ENCODE data around the gene FAM167B. TPM values are rescaled to one million over a fixed set of nuclear protein-coding genes. Genes with fewer than 3 reads are reported as not detected.

The FAM167B gene
- polyA plus RNA-seq, 1 of the 3 experiments (the other 2 are of a cell fraction), result 1.2 TPM

DNA sequence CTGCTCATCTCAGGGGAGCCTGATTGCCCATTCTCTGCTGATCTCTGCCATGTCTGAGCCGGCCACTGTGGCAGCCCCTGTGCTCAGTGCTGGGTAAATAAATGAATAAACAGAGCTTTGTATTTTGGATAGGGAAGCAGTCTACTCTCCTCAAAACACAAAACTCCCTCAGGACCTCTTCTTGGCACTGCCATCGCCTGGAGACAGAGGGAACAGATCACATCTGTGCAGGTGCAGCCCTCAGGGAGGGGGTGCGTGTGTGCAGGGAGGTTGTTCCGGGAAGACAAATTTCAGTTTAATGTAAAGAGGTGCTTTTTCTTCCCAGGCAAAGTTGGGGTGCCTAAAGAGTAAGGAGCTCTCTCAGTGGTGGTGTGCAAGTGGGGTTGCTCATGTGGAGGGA is 7.7 kb upstream of the FAM167B start:
- DNase-seq, result no peak
- Histone ChIP-seq H3F3A (replicated peaks; ENCODE audit: insufficient read depth) (peaks cover 33% of the 10 kb centered on the region), H4K20me1 (ENCODE audit: insufficient read depth) (no peaks in the 10 kb centered on the region), H3K4me1 (ENCODE audit: control insufficient read depth in 1 of 2, insufficient read depth in 2 of 2, low read depth in 1 of 2, low read length in 1 of 2) (peaks cover 12 to 13% of the 10 kb centered on the region in 2 experiments; a peak in 2 of 4 replicates), H3K9me3 (no peaks in the 10 kb centered on the region), H3K27ac (ENCODE audit: low read depth in 2 of 2, low read length in 1 of 2) (no peak overlapping the region), H2AFZ (ENCODE audit: low read depth) (no peak overlapping the region), H3K27me3 (ENCODE audit: insufficient read depth) (no peaks in the 10 kb centered on the region), H3K9me2 (no peaks in the 10 kb centered on the region), H3K9ac (no peak overlapping the region), H3K4me2 (no peak overlapping the region), H3K4me3 (ENCODE audit: low read depth in 2 of 2, low read length in 1 of 2) (no peak overlapping the region), H3K36me3 (replicated peaks in 1 of 2; ENCODE audit: control insufficient read depth in 1 of 2, insufficient read depth in 2 of 2, low read length in 1 of 2) (no peaks in the 10 kb centered on the region), H3K79me2 (ENCODE audit: insufficient read depth) (no peaks in the 10 kb centered on the region)
- ChIA-PET POLR2A (interaction anchor here (0.6 to 1.5 kb wide), 2 partner anchors 10 to 37 kb away, joined by 3 to 5 read pairs; no protein-coding TSS in a partner anchor), CTCF (interaction anchor here (1.4 to 3.7 kb wide), 7 partner anchors 9 to 53 kb away, joined by 4 to 24 read pairs (median 10); partner anchors contain the start of genes EIF3I, FAM167B, HDAC1 and TMEM234)
- no peak for TF ChIP-seq FOXM1 (IDR thresholded peaks at IDR 0.05; ENCODE audit: low read depth)
- no peak for TF ChIP-seq GATA2 (CRISPR knock-in tag; IDR thresholded peaks at IDR 0.05)
- TF ChIP-seq ELF1 (IDR thresholded peaks at IDR 0.05), result no peak
- TF ChIP-seq RCOR1 (IDR thresholded peaks at IDR 0.05; ENCODE audit: low read length), result no peak
- no peak for TF ChIP-seq POLR2AphosphoS5 (IDR thresholded peaks at IDR 0.05; ENCODE audit: low read depth, low read length)
- TF ChIP-seq SIN3A (IDR thresholded peaks at IDR 0.05; ENCODE audit: borderline replicate concordance, low read depth, low read length), result no peak
- no peak for TF ChIP-seq MEF2A (IDR thresholded peaks at IDR 0.05; ENCODE audit: borderline replicate concordance, low read depth)
- TF ChIP-seq MXI1 (IDR thresholded peaks at IDR 0.05; ENCODE audit: low read depth, low read length), result no peak
- TF ChIP-seq TCF12 (IDR thresholded peaks at IDR 0.05), result no peak
- TF ChIP-seq, protein P1, sequence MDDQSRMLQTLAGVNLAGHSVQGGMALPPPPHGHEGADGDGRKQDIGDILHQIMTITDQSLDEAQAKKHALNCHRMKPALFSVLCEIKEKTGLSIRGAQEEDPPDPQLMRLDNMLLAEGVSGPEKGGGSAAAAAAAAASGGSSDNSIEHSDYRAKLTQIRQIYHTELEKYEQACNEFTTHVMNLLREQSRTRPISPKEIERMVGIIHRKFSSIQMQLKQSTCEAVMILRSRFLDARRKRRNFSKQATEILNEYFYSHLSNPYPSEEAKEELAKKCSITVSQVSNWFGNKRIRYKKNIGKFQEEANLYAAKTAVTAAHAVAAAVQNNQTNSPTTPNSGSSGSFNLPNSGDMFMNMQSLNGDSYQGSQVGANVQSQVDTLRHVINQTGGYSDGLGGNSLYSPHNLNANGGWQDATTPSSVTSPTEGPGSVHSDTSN (IDR thresholded peaks at IDR 0.05), result no peak
- TF ChIP-seq, protein P2, sequence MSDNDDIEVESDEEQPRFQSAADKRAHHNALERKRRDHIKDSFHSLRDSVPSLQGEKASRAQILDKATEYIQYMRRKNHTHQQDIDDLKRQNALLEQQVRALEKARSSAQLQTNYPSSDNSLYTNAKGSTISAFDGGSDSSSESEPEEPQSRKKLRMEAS (IDR thresholded peaks at IDR 0.05; ENCODE audit: low read depth), result no peak
- TF ChIP-seq EP300 (IDR thresholded peaks at IDR 0.05; ENCODE audit: borderline replicate concordance in 1 of 2, low read depth in 1 of 2, low read length in 1 of 2), result no peak
- TF ChIP-seq, protein P3, sequence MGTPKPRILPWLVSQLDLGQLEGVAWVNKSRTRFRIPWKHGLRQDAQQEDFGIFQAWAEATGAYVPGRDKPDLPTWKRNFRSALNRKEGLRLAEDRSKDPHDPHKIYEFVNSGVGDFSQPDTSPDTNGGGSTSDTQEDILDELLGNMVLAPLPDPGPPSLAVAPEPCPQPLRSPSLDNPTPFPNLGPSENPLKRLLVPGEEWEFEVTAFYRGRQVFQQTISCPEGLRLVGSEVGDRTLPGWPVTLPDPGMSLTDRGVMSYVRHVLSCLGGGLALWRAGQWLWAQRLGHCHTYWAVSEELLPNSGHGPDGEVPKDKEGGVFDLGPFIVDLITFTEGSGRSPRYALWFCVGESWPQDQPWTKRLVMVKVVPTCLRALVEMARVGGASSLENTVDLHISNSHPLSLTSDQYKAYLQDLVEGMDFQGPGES (IDR thresholded peaks at IDR 0.05; ENCODE audit: low read depth, low read length), result no peak
- TF ChIP-seq, protein P4, sequence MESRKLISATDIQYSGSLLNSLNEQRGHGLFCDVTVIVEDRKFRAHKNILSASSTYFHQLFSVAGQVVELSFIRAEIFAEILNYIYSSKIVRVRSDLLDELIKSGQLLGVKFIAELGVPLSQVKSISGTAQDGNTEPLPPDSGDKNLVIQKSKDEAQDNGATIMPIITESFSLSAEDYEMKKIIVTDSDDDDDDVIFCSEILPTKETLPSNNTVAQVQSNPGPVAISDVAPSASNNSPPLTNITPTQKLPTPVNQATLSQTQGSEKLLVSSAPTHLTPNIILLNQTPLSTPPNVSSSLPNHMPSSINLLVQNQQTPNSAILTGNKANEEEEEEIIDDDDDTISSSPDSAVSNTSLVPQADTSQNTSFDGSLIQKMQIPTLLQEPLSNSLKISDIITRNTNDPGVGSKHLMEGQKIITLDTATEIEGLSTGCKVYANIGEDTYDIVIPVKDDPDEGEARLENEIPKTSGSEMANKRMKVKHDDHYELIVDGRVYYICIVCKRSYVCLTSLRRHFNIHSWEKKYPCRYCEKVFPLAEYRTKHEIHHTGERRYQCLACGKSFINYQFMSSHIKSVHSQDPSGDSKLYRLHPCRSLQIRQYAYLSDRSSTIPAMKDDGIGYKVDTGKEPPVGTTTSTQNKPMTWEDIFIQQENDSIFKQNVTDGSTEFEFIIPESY (IDR thresholded peaks at IDR 0.05; ENCODE audit: borderline replicate concordance, low read depth), result no peak
- WGBS (ENCODE audit: low lambda C conversion rate), result 90% methylated on average over 4 of the region's 4 CpGs
